GM12801 (cell line): ENCODE data around the gene UBE2F.

ENCODE experiments used
- TF ChIP-seq, protein P1 (sequence below): IDR thresholded peaks from one replicate; pipeline ENCODE4 v1.5.1; 2011; ENCODE audit warnings: control low read depth; ENCODE audit not compliant: insufficient read length; ENCODE audit errors: extremely low read depth

The UBE2F gene

GRCh38 chr2:237962432-237963084, 4.3 kb upstream of the UBE2F start:
- TF ChIP-seq, protein P1, sequence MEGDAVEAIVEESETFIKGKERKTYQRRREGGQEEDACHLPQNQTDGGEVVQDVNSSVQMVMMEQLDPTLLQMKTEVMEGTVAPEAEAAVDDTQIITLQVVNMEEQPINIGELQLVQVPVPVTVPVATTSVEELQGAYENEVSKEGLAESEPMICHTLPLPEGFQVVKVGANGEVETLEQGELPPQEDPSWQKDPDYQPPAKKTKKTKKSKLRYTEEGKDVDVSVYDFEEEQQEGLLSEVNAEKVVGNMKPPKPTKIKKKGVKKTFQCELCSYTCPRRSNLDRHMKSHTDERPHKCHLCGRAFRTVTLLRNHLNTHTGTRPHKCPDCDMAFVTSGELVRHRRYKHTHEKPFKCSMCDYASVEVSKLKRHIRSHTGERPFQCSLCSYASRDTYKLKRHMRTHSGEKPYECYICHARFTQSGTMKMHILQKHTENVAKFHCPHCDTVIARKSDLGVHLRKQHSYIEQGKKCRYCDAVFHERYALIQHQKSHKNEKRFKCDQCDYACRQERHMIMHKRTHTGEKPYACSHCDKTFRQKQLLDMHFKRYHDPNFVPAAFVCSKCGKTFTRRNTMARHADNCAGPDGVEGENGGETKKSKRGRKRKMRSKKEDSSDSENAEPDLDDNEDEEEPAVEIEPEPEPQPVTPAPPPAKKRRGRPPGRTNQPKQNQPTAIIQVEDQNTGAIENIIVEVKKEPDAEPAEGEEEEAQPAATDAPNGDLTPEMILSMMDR = no peak

DNA sequence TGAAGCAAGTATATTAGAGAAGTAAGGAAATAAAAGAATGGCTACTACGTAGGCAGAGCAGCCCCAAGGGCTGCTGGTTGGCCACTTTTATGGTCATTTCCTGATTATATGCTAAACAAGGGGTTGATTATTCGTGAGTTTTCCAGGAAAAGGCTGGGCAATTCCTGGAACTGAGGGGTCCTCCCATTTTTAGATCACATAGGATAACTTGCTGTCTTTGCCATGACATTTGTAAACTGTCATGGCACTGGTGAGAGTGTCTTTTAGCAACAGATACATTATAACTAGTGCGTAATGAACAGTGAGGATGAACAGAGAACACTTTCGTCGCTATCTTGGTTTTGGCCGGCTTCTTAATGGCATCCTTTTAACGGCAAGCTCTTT, 2.6 kb upstream of the UBE2F start:
- TF ChIP-seq, protein P1 = no peak

- TF ChIP-seq, protein P1 = no peak
Measured at GRCh38 chr2:237964578-237965404, 2.0 kb upstream of the UBE2F start.

- TF ChIP-seq, protein P1 = no peak
Measured at GRCh38 chr2:237966250-237966564, 607 bp upstream of the UBE2F start.

DNA sequence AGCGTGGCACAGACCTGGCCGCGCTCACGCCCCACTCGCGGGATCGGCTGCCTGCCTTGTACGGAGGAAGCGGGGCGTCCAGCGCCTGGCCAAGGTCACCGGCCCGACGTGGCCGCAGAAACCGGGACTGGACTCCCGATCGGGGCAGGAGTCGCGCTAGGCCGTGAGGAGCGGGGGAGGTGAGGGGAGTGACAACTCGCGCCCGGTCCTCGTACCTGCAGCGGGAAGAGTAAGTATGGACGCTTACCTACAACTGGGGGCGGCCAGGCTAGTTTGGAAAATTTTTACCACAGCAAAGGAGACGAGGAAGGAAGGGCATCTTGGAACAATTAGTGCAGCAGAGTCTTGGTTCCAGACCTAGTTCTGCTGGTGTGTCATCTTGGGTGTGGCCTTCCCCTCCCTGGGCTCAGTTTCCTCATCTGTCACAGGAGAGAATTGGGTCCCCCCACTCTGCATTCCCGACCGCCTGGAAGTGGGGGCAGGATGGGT, 693 bp downstream of the UBE2F start:
- TF ChIP-seq, protein P1 = no peak

DNA sequence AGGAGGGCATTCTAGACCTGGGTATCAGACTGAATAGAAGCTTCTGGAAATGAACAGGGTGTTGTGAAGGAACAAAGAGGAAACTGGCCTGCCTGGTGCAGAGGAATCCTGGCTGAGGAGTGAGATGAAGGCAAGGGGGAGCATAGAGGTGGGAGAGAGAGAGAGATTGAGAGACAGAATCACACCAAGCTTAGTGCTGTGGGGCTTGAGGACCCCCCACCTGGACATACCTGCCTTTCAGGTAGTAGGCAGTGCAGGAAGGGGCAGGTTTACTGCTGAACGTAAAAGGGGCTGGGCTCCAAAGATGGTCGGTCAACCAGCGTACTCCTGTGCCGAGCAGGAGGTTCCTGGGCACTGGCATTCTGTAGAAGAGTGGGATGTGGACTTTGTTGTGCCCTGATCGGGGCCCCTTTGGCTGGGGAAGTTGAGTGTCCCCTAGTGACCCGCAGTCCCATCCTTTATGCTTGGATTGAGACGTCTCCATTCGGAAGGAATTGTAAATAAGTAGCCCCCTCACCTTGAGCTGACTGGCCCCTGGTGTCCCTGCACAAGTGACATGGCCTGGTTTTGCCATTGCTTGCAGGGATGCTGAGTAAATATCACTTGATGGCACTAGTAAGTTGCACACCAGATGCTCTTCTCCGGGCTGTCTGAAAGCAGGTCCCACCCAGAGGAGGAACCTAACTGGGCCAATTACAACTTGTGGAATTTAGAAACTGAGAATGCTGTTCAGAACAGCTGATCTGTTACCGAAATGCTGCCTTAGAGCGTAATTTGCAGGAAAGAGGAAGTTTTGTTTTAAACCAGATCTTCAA, 1.4 kb downstream of the UBE2F start:
- TF ChIP-seq, protein P1 = no peak

DNA sequence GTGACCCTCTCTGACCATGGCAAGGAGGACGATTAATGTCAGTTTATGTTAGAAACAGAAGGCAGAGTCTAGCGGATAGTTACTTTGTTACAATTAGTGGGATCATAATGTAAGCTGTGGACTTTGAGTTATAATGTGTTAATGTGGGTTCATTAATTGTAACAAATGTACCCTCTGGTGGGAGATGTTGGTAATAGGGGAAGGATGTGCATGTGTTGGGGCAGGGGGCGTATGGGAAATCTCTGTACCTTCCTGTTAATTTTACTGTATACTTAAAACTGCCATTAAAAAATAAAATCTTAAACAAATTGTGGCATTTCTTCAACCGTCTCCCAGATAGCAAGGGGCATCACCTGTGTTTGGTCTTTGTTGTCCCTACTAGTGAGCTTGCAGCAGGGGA, 4.8 kb downstream of the UBE2F start:
- TF ChIP-seq, protein P1 = no peak
